Measurements from ENCODE around the gene C17orf58. TPM values are rescaled to one million over a fixed set of nuclear protein-coding genes. Genes with fewer than 3 reads are reported as not detected.
"Not testable (repeated sequence)": the region's sequence is repeated elsewhere in the genome, so short reads cannot be mapped to it uniquely, and the experiment has no call there.

Gene C17orf58
- total RNA-seq, 1 experiment from 2014 or later, result 15.6 TPM

DNA sequence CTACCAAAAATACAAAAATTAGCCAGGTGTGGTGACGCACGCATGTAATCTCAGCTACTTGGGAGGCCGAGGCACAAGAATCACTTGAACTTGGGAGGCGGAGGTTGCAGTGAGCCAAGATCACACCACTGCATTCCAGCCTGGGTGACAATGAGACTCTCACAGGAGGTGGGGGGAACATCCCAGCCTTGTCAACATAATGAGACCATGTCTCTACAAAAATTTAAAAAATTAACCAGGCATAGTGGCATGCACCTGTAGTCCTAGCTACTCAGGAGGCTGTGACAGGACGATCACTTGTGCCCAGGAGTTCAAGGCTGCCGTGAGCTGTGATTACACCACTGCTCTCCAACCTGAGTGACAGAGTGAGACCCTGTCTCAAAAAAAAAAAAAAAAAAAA is 20.0 kb downstream of the C17orf58 start:
- in situ Hi-C loops (cut with HindIII; ENCODE audit: low pct_unique_long_range_greater_than_20kb, low sequenced_read_pairs); H3K4me3 ChIP-seq (ENCODE audit: low read depth in 2 of 2, low read length in 2 of 2); CTCF ChIA-PET; H3K9me3 ChIP-seq (ENCODE audit: control insufficient read depth, insufficient read depth, low read depth, low read length); POLR2A ChIA-PET; intact Hi-C loops (cut with micrococcal nuclease; ENCODE audit: unreplicated experiment); ATAC-seq; H3K27ac ChIP-seq (ENCODE audit: low read length); H3K27me3 ChIP-seq (ENCODE audit: control insufficient read depth, insufficient read depth, low read length); H3K36me3 ChIP-seq (ENCODE audit: control insufficient read depth, insufficient read depth, low read length); H3K4me1 ChIP-seq (ENCODE audit: control insufficient read depth, insufficient read depth, low read length); DNase-seq (ENCODE audit: low read depth, low spot score); BruUV-seq (replicated peaks): not testable (repeated sequence)

GRCh38 chr17:67974598-67975066 is 21.6 kb downstream of the C17orf58 start:
- in situ Hi-C loops (cut with HindIII; ENCODE audit: low pct_unique_long_range_greater_than_20kb, low sequenced_read_pairs), result no loop called here

DNA sequence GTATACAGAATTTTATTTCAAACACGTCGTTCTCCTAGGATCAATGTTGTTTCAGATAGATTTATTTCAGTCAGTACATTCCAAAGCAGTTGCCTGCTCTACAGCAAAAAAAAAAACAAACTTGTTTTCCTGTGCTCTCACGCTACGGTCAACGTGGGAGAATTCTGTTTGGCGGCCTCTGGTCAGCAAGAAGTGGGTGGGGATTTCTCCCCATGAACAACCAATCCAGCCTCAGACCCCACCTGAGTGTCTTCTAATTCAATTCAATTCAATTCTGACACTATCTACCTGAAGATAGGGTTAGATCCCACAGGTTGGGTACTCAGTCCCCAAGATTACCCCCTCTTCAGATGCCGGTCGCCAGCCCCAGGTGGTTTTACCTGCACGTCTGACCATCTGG is 22.1 kb downstream of the C17orf58 start:
- no peaks in the 10 kb centered on the region for H3K4me1 ChIP-seq (ENCODE audit: control insufficient read depth, insufficient read depth, low read length)
- ATAC-seq (no peak), DNase-seq (ENCODE audit: low read depth, low spot score) (no peak)
- H3K27me3 ChIP-seq (ENCODE audit: control insufficient read depth, insufficient read depth, low read length), result no peaks in the 10 kb centered on the region
- H3K4me3 ChIP-seq (ENCODE audit: low read depth in 2 of 2, low read length in 2 of 2), result no peak overlapping the region
- POLR2A ChIA-PET, result no interaction called here
- no peak overlapping the region for H3K27ac ChIP-seq (ENCODE audit: low read length)
- no TSS peak for BruUV-seq (replicated peaks)
- TF ChIP-seq POLR2AphosphoS5 (IDR thresholded peaks at IDR 0.05; ENCODE audit: low read depth, low read length) (no peak), TCF7L2 (IDR thresholded peaks at IDR 0.05; ENCODE audit: low read depth, low read length) (no peak), SIN3A (IDR thresholded peaks at IDR 0.05; ENCODE audit: borderline replicate concordance, insufficient read depth, low read depth, low read length) (no peak)
- TF ChIP-seq, protein P1, sequence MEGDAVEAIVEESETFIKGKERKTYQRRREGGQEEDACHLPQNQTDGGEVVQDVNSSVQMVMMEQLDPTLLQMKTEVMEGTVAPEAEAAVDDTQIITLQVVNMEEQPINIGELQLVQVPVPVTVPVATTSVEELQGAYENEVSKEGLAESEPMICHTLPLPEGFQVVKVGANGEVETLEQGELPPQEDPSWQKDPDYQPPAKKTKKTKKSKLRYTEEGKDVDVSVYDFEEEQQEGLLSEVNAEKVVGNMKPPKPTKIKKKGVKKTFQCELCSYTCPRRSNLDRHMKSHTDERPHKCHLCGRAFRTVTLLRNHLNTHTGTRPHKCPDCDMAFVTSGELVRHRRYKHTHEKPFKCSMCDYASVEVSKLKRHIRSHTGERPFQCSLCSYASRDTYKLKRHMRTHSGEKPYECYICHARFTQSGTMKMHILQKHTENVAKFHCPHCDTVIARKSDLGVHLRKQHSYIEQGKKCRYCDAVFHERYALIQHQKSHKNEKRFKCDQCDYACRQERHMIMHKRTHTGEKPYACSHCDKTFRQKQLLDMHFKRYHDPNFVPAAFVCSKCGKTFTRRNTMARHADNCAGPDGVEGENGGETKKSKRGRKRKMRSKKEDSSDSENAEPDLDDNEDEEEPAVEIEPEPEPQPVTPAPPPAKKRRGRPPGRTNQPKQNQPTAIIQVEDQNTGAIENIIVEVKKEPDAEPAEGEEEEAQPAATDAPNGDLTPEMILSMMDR (IDR thresholded peaks at IDR 0.05), result no peak
- TF ChIP-seq, protein P2, sequence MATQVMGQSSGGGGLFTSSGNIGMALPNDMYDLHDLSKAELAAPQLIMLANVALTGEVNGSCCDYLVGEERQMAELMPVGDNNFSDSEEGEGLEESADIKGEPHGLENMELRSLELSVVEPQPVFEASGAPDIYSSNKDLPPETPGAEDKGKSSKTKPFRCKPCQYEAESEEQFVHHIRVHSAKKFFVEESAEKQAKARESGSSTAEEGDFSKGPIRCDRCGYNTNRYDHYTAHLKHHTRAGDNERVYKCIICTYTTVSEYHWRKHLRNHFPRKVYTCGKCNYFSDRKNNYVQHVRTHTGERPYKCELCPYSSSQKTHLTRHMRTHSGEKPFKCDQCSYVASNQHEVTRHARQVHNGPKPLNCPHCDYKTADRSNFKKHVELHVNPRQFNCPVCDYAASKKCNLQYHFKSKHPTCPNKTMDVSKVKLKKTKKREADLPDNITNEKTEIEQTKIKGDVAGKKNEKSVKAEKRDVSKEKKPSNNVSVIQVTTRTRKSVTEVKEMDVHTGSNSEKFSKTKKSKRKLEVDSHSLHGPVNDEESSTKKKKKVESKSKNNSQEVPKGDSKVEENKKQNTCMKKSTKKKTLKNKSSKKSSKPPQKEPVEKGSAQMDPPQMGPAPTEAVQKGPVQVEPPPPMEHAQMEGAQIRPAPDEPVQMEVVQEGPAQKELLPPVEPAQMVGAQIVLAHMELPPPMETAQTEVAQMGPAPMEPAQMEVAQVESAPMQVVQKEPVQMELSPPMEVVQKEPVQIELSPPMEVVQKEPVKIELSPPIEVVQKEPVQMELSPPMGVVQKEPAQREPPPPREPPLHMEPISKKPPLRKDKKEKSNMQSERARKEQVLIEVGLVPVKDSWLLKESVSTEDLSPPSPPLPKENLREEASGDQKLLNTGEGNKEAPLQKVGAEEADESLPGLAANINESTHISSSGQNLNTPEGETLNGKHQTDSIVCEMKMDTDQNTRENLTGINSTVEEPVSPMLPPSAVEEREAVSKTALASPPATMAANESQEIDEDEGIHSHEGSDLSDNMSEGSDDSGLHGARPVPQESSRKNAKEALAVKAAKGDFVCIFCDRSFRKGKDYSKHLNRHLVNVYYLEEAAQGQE (IDR thresholded peaks at IDR 0.05; ENCODE audit: insufficient read depth in 1 of 2, low read depth in 2 of 2, low read length in 1 of 2), result no peak
- CTCF ChIA-PET, result no interaction called here
- no peaks in the 10 kb centered on the region; the same call in 1 of the 2 replicates for H3K36me3 ChIP-seq (ENCODE audit: control insufficient read depth, insufficient read depth, low read length)
- in situ Hi-C loops (cut with HindIII; ENCODE audit: low pct_unique_long_range_greater_than_20kb, low sequenced_read_pairs) (no loop called here), intact Hi-C loops (cut with micrococcal nuclease; ENCODE audit: unreplicated experiment) (no loop called here)
- no peaks in the 10 kb centered on the region for H3K9me3 ChIP-seq (ENCODE audit: control insufficient read depth, insufficient read depth, low read depth, low read length)

More at GRCh38 chr17:67974598-67975066, 21.6 kb downstream of the C17orf58 start:
- ATAC-seq (no peak), DNase-seq (ENCODE audit: low read depth, low spot score) (no peak)
- no TSS peak for BruUV-seq (replicated peaks)
- Histone ChIP-seq H3K9me3 (ENCODE audit: control insufficient read depth, insufficient read depth, low read depth, low read length) (no peaks in the 10 kb centered on the region), H3K4me3 (ENCODE audit: low read depth in 2 of 2, low read length in 2 of 2) (no peak overlapping the region), H3K4me1 (ENCODE audit: control insufficient read depth, insufficient read depth, low read length) (no peaks in the 10 kb centered on the region), H3K27me3 (ENCODE audit: control insufficient read depth, insufficient read depth, low read length) (no peaks in the 10 kb centered on the region), H3K27ac (ENCODE audit: low read length) (no peak overlapping the region), H3K36me3 (ENCODE audit: control insufficient read depth, insufficient read depth, low read length) (no peaks in the 10 kb centered on the region; the same call in 1 of the 2 replicates)
- TF ChIP-seq, protein P1 (IDR thresholded peaks at IDR 0.05), result no peak
- TF ChIP-seq TCF7L2 (IDR thresholded peaks at IDR 0.05; ENCODE audit: low read depth, low read length), result no peak
- no peak for TF ChIP-seq SIN3A (IDR thresholded peaks at IDR 0.05; ENCODE audit: borderline replicate concordance, insufficient read depth, low read depth, low read length)
- TF ChIP-seq, protein P2 (IDR thresholded peaks at IDR 0.05; ENCODE audit: insufficient read depth in 1 of 2, low read depth in 2 of 2, low read length in 1 of 2), result no peak
- no peak for TF ChIP-seq POLR2AphosphoS5 (IDR thresholded peaks at IDR 0.05; ENCODE audit: low read depth, low read length)
- POLR2A ChIA-PET, result no interaction called here
- CTCF ChIA-PET, result no interaction called here
- intact Hi-C loops (cut with micrococcal nuclease; ENCODE audit: unreplicated experiment), result no loop called here

All from Panc1 (cell line).